Activated effector memory CD4-positive, alpha-beta T cell treated with Interleukin-2 at 50 U/mL for 16 hours (primary cell): ENCODE results near the gene SORL1-AS1.

Source experiments
- DNase-seq: peaks from one replicate; pipeline ENCODE4 v3.0.0-alpha.2; 2020

Gene SORL1-AS1

DNA sequence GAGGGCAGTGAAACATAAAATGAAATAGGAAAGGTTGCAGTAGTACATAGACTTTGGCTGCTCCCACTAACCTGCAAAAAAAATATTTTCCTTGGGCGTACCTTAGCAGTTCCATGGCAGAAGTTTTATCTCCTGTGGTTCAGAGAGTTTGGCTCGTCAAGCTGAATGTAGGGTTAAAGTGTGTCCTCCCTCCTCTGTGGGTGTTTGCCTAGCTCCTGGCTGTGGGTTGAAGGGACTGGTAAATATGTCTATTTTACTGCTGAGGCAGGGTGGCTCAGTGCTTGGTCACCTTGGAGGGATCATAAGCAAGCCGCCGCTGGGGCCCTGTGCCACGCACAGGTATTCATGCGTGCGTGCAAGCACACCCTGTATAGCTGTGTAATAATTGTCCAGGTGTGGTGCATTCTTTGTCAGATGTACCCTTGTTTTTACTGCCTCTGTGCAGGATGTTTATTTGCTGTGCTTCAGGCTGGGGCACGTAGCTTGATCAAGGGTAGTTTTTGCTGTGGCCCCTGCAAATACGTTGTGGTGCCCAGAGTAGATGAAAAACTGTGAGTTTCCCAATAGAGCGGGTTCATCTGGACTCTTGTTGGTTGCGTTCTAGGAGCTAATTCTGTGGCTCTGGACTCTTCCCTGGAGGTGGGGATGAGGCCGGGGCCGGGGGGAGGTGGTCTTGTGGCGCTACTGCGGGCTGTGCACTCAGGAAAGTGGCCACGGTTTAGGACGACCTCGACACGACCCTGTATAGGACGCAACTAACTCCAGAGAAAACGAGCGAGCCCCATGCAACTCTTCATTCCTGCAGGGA lies 1.4 kb downstream of the SORL1-AS1 start:
- DNase-seq = peak; percentile 53

DNA sequence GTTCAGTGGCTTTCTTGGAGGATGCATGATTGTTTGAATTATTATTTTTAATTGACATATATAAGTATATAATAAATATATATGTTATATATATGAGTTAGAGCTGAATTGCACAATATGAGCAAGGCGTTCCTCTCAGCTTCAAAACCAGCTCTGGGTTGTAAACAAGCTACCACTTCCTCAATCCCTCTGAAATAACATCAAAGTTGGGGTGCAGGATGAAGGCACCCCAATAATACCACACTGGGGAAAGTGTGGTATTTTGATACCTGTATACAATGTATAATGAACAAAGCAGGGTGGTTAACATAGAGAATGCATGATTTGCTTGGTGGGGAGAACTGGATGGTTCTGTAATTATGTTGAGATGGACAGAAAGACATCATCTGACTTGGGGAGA lies 2.4 kb downstream of the SORL1-AS1 start:
- DNase-seq = no peak

DNA sequence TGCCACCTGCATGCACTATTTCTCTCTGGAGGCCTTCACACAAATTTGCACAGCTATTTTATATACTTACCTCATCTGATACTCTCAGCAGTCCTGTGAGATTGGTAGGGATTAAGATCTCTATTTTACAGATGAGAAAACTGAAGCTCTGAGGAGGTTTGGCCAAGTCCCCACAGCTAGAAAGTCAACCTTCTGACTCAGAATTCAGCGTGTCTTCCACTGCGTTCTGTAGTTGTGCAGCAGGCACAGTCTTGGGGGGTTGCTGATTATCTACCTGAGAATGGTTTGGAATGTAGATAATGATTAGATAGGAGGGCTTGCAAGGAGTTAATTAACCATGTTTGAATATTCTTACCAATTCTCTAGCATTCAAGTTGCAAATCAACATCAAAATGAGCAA lies 3.1 kb downstream of the SORL1-AS1 start:
- DNase-seq = no peak

DNA sequence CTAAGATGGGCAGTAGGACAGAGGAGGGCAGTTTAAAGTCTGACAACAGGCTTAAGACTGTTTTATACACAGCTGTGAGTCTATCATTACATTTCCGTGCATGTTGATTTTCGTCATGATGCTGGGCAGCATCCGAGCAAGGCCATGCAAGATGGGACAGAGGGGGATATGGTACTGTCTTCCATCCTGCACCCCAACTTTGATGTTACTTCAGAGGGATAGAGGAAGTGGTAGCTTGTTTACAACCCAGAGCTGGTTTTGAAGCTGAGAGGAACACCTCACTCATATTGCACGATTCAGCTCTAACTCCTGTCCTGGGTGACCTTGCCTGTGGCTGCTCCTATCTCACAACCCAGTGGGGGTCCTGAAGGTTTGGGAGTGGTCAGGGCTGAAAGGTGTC lies 3.6 kb downstream of the SORL1-AS1 start:
- no peak for DNase-seq

DNA sequence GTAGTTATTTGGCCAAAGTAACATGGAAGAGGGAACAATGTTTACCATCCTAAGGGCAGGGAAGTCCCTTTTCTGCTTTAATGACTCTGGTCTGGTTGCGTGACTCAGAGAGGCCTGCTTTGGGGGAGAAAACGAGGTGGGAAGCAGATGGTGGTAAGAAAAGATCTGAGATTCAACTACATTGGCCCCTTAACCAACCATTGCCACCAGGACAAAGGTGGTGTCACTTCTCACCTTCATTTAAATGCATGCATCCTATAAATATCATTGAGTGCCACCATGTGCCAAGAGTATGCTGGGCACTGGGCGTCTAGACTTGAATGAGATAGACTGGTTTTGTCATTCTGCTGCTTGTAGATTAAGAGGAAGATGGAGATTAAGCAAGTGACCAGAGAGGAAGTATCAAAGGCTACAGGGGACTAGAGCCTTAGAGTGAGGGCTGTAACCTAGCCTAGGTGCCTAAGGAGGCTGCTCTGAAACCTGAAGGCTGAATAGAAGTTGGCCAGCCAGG lies 4.3 kb downstream of the SORL1-AS1 start:
- DNase-seq = no peak

DNA sequence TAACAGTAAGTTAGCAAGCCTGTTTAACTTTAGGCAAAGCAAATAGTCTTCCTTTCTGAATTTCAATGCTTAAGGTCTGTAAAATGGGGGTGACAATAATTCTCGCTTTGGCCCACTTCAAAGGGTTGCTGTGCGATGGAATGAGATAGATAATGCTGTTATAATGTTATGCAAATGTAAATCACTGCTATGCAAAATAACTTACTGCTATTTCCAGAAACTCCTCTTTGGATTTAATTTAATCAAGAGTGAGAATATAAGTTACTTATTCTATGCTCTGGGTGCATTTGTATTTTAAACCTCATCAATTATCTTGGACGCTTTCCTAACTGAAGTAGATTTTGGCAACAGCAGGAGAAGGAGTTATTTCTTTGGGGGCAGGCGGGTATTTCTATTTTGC lies 4.8 kb downstream of the SORL1-AS1 start:
- no peak for DNase-seq

DNA sequence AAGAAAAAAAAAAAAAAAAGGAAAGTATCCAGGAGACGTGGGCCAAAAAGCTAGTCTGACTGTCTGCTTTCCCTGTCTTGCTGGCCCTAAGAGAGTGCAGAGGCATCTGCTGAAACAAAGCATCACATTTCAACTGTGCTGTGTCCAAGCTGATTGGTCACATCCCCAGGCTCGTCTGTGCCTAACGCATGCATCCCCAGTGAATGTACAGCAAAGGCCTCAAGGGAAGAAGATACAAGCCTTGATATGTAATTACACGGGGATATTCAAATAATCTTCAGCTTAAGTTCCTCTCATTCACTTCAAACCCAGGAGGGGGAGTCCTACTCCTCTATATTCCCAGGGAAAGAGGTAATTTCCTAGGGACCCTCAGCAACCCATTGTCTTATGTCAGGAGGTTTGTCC lies 6.0 kb downstream of the SORL1-AS1 start:
- no peak for DNase-seq

DNA sequence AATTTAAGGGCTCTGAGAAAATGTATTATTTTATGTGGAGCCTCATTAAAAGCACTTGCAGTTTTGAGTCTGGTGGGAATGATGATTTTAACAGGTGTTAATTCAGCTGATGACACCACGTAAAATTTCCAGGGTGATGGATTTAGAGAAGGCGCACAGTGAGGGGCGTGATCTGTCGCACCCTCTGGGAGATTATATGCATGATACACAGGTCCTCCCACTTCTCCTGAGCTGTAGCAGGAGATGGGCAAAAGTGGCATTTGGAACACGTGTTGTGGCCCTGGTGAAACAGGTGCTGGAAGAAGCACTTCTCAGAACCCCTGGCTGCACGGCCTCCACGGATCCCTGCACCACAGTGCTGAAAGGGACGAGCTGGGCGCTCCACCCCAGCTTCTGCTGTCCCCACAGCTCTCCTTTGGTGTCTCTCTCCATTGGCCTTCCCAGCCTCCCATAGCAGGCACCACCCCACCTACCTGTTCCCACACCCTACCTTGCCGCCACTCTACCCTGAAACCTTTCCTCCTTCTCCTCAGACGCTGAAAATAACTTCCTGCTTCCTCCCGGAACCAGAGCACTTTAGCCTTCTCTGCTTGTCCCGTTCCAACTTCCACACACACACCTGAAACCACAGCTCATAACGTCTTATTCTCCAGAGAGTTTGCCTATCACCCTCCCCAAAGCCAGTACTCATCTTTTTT lies 7.5 kb downstream of the SORL1-AS1 start:
- no peak for DNase-seq

DNA sequence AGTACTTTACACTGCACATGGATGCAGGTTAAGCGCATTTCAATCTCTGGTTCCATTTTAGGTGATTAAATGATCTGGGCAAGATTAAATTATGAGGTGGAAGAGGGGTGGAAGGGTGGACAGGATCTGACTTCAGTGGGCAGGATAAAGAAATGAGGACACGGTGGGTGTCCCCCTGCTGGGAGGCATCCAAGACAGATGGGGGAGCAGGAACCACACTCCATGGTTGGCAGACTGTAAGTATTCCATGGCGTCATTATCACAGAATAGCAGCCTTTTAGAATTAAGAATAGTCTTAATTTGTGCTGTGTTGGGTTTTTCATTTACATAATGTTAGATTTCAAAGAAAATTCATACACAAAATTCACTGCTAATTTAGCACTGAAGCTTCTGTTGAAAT lies 8.2 kb downstream of the SORL1-AS1 start:
- DNase-seq = no peak

DNA sequence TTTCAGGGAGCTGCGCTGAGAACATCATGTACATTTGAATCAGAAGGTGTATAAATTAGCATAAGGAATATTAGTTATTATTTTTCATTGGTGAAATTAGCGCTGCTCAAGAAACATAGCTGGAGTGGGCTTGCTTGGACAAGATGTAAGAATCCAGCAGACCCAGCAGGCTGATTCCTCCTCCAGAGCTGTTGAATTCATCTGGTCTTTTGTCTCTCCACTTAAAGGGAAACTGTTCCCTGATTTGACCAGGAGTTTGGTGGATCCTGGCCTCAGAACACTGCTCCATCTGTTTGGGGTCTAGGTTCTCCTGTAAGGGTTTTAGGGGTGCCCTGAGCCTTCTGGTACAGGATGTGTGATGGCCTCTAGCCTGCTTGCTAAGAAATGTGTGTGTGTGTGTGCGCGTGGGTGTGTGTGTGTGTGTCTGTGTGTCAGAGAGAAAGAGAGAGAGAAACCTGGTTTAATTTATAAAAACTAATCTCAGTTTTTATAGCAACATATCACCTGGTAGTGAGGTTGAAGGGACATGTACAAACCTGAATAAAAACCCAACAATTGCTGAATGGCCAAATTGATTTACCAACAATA lies 9.0 kb downstream of the SORL1-AS1 start:
- no peak for DNase-seq

DNA sequence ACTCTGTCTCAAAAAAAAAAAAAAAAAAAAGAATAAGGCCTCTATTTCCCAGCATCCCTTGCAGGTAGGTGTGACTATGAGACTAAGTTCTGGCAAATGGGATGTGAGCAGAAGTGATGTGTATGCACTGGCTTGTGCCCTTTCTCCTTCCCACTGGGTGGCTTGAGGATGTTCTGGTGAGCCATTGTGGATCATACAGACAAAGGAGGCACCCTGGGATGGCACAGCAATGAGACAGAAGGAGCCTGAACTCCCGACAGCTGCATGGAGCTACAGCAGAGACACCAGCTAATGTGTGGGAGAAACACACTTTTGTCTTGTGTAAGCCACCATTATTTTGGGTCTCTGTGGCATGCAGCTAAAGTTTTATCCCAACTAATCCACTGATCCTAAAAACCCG lies 11.2 kb downstream of the SORL1-AS1 start:
- DNase-seq = no peak

DNA sequence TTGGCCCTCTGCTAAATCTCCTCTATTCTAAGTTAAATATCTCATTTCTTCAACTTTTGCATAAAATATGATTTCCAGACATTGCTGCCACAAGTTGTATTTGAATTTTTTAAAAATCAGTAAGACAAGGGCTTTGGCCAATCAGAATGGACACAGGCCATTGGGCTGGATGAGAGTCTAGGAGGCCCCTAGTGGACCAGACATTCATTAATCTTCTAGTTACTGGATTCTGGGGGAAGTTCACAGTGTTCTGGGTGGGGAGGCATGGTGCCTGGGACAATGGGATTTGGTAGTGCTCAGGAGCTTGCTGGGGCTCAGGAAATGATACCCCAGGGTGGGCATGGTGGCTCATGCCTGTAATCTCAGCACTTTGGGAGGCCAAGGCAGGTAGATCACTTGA lies 13.0 kb downstream of the SORL1-AS1 start:
- no peak for DNase-seq

DNA sequence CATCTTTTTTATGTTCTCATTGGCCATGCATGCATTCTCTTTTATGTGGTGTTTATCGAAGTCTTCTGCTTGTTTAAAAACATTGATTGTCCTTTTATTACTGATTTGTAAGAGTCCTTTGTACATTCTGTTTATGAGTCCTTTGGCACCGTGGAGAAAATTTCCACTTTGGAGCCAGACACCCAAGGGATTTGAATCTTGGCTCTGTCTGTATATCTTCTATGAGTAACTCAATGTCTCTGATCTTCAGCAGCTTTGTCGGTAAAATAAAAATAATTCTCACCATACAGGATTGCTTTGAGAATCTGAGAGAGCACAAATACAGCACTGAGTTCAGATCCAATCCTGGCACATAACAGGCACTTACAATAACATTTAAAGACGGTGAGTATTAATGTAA lies 13.4 kb downstream of the SORL1-AS1 start:
- no peak for DNase-seq

DNA sequence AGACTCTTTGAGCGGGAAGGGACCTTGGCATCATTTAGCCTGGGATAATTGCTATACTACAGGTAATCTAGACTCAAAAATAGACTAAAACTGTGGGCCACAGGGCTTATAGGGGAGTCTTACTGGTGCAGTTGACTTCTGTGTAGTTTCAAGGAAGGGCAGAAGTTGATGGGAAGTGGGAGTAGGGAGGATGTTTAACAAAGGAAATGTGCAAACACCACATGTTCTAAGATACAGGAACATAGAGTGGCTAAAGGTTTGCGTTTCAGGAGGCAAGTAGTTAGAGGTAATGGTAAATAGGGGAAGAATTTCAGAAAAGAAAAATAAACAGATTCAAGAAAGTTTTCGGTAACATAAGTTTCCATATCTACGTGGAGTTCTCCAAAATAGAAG lies 15.1 kb downstream of the SORL1-AS1 start:
- no peak for DNase-seq

DNA sequence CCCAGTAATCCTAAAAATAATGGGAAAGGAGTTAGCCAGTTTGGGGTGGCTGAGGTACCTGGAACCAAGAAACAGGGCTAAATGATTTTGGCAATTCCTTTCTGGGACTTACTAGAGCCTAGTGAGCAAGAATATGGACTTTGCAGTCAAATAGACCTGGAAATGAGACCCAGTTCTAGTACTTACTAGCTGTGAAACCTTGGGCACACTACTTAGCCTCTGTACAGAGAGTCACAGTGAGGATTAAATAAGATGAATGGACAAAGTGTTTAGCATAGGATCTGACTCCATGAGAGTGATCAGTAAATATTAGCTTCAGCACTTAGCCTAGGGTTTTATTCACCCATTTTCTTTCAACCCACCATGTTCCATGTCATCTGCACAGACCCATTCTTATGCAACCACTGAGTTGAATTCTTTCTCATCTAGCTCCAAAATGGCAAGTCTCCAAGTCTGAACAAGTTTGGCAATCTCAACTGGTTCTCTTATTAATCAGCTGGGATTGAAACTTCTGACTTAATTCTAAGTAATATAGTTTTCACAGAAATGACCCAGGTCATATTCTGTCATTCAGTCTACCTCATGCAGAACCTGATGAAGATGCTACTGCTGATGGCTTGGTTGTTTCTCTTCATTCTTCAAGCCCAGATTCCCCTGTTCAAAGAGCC lies 15.6 kb downstream of the SORL1-AS1 start:
- no peak for DNase-seq

DNA sequence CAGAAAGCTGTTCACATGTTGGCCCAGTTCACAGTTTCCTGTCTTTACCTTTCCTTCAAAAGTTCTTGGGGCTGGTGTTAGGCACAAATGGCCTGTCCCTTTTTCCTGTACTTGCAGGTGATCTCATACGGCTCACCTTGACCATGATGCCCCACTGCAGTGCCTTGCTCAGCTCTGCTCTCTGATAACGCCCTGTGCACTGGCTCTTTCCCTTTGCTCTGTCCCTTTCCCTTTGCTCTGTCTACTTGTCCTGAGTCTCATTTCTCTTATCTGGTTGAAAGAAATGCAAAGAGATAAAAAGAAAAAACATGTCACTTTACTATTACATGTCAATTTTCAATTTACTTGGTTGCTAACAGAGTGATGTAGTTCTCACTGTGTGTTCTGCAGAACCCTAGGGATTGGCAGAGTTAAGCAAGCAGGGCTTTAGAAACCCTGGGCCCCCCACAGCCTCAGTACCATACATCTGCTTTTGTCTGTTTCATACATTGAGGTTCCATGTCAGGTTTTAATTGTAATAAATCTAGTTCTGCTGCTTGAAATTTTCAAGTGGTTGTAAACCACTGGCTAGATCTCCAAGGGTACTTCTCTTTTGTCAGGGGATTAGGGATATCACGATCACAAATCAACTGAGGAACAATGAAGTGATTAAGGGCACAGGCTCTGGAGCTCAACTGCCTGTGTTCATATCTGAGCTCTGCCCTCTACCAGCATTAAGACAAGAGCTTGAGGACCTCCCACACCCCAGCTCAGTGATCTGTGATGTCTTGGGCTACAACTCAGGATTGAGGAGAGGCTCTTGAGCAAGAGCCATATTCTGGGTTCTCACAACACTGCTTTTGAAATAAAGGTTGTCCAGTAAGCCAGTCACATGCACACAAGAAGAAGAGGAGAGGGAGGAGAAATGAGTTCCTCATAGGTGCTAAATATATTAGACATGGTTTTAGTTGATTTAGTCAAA lies 16.9 kb downstream of the SORL1-AS1 start:
- no peak for DNase-seq

DNA sequence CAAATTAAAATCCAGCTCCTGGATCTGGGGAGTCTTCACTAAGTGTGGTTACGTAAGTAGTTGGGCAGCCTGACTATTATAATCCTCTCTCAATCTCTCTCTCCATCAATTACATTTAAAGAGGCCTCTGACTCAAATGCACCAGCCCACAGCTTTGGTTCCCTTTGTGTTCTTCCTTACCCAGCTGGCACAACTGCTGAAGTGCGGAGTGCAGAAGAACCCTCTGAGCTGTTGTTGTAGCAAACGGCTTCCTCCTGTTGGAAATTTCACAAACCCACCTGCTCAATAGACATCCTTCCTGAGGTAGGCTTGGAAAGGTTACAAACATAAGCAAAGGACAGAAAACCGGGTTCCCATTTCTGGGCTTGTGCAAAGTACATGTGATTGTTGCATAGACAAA lies 17.6 kb downstream of the SORL1-AS1 start:
- no peak for DNase-seq

DNA sequence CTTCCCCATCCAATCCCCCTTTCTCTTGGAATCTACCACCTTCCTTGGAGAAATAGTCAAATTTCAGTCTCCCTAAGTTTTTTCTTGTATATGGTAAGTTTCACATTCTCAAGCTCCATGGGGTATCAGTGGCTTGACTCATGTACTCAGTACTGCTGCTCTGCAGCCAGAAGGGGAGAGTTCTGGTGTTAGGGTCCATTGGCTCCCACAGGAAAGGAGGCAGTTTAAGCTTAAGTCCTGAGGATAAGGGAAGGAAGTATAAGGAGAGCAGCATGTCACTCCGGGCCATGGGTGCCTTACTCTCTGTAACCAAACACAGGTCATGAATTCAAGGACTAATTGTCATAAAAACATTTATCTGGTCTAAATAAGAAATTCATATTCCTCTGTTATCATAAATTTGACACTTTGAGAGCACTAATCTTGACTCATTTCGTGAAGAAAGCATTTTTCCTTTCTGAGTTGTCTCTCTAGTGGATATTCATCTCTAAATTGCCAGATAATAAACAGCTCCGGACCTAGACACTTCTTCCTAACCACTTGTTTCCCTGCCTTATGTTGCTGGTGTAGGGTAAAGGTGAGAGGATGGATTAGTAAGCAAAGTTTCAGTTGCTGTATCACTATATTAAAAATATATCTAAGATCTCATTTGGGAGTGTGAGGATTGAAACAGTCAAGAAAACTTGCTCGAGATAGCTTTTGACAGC lies 20.8 kb downstream of the SORL1-AS1 start:
- no peak for DNase-seq

DNA sequence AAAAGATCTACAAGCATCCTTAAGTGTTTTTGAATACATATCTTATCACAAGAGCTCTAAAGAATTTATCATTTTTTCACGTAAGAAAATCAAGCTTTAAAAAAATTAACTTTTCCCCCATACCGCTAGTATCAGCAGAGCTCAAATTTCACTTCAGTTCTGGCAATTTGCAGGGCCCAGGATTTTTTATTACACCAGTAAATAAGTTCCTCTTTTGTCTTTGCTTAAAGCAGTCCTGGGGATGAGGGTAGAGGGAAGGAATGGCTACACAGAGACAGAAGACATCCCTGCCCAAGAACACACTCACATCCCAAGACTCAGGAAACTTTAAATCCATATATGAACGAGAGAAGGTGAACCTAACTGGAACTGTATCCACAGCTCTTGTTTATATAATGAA lies 23.2 kb downstream of the SORL1-AS1 start:
- no peak for DNase-seq

DNA sequence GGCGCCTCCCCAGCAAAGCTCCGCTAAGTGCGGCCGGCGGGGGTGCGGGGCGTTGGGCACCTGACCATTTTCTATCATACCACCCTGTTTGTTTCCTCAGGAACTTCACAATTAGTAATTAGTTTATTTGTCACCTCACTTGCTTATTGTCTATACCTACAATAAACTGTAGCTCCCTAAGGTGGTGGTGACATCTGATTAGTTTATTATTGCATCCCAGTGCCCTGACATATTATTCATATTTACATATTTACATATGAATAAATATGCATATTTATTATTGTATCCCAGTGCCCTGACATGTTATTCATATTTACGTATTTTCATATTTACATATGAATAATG lies 25.4 kb downstream of the SORL1-AS1 start:
- no peak for DNase-seq
